Neural cell (in vitro differentiated cells): ENCODE results near the gene EEF2KMT.
"Not testable (repeated sequence)": the region's sequence is repeated elsewhere in the genome, so short reads cannot be mapped to it uniquely, and the experiment has no call there.

ENCODE experiments used
- CTCF ChIP-seq: fragments of 450-650 bp; IDR thresholded peaks from 2 replicates; pipeline ENCODE4 v1.5.1; 2014; ENCODE audit warnings: antibody characterized with exemption, mild to moderate bottlenecking, moderate library complexity; ENCODE audit not compliant: poor library complexity, severe bottlenecking
- EZH2 ChIP-seq: fragments of 200-600, 300-800 bp; shearing (Covaris generic), sonication (generic); IDR thresholded peaks from 2 replicates; pipeline ENCODE4 v1.6.1; 2014; ENCODE audit warnings: antibody characterized with exemption, low read length, borderline replicate concordance, mild to moderate bottlenecking; ENCODE audit not compliant: insufficient read depth, poor library complexity, severe bottlenecking
- POLR2AphosphoS5 ChIP-seq: IDR thresholded peaks from 2 replicates; pipeline ENCODE4 v1.6.1; 2012
- RAD21 ChIP-seq: fragments of 450-650 bp; conservative IDR thresholded peaks from 2 replicates; pipeline ENCODE4 v1.6.1; 2014; ENCODE audit warnings: antibody characterized with exemption, mild to moderate bottlenecking, moderate library complexity

GRCh38 chr16:5116780-5117295 lies 19.2 kb upstream of the EEF2KMT start:
- TF ChIP-seq CTCF, EZH2, POLR2AphosphoS5, RAD21: not testable (repeated sequence)
